ENCODE measurements around the gene YBEY. TPM values are rescaled to one million over a fixed set of nuclear protein-coding genes. Genes with fewer than 3 reads are reported as not detected.

The YBEY gene
- total and polyA plus RNA-seq, 7 experiments from 2014 or later: 8.8 to 20.1 (median 15.6) TPM

DNA sequence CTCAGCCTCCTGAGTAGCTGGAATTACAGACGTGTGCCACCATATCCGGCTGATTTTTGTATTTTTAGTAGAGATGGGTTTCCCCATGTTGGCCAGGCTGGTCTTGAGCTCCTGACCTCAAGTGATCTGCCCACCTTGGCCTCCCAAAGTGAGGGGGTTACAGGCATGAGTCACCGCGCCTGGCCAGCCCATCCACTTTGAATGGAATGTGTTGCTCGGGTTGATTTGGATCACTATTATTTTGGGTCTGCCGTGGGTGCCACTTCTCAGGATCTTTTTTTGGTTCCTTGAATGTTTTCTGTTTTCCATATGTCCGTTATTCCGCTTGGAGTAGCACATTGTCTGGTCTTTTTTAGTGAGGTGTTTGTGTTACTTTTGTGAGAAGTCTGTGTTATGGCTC, 54.9 kb downstream of the YBEY start:
- Histone ChIP-seq H3K4me3 (ENCODE audit: low read length) (no peak overlapping the region), H3K27me3 (ENCODE audit: control insufficient read depth in 2 of 2, insufficient read depth in 2 of 2, low read length in 2 of 2) (no peaks in the 10 kb centered on the region), H3K4me1 (ENCODE audit: control insufficient read depth in 2 of 2, insufficient read depth in 2 of 2, low read length in 2 of 2) (no peaks in the 10 kb centered on the region), H3K36me3 (ENCODE audit: control insufficient read depth in 2 of 3, insufficient read depth in 3 of 3, low read length in 3 of 3) (peaks cover 0 to 49% (median 0%) of the 10 kb centered on the region in 3 experiments), H3K27ac (ENCODE audit: low read depth, low read length) (no peak overlapping the region), H3K9me3 (ENCODE audit: control insufficient read depth in 2 of 3, low read length in 3 of 3) (no peaks in the 10 kb centered on the region)
- DNase-seq: no peak
- intact Hi-C loops (cut with micrococcal nuclease): no loop called here
- ChIA-PET POLR2A (no interaction called here), CTCF (no interaction called here)
- no peaks in the 10 kb centered on the region for H3K9me3 Mint-ChIP-seq
- peak overlapping the region in 1 of 9 donors; percentile 73 for H3K27ac Mint-ChIP-seq
- no peaks in the 10 kb centered on the region for H3K27me3 Mint-ChIP-seq
- peaks cover 14 to 59% (median 34%) of the 10 kb centered on the region in 5 donors for H3K36me3 Mint-ChIP-seq
- ATAC-seq: no peak
- no peak overlapping the region for H3K4me3 Mint-ChIP-seq
- peaks cover 10 to 25% (median 18%) of the 10 kb centered on the region in 7 donors for H3K4me1 Mint-ChIP-seq

DNA sequence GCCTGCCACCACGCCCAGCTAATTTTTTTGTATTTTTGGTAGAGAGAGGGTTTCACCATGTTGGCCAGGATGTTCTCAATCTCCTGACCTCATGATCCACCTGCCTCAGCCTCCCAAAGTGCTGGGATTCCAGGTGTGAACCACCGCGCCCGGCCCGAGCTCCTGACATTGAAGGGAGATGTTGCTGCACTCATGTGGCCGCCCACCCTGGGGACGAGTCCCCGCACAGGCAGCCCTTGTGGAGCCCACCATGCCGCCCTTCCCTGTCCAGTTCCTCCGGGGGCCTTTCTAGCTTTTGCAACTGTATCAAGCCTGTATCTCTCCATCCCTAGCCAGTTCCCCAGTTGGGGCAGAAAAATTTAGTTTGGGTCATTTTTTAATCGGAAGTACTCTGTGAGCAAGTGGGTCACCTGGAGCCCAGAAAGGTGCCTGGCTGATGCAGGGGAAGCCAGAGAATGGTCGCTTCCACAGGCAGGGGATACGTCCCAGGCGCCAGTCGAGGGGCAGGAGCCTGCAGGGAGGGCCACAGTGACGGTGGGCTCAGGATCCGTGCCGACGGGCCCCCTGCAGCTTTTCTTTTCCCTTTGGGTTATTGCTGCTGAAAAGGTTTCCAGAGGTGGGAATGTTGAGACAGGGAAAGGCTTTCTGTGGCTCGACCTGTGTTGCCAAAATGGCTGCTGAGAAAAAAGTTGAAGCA, 58.2 kb downstream of the YBEY start:
- peaks cover 18 to 63% (median 28%) of the 10 kb centered on the region in 5 donors for H3K36me3 Mint-ChIP-seq

DNA sequence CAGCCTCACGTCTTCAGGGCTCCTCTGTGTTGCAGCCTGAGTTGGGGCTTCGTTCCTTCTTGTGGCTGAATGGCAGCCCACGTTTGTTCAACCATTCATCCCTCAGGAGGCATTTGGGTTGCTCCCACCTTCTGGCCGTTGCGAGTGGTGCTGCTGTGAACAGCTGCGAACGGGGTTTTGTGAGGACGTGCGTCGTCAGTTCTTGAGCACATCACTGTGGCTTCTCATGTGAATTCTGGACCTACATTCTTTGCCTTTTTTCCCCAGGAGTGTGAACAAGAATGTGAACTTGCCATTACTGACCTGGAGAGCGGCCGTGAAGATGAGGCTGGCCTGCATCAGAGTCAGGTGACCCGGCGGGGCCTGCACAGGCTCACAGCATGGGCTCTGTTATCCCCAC, 59.7 kb downstream of the YBEY start:
- no peaks in the 10 kb centered on the region for H3K4me1 ChIP-seq (ENCODE audit: control insufficient read depth in 2 of 2, insufficient read depth in 2 of 2, low read length in 2 of 2)
- H3K9me3 Mint-ChIP-seq: no peaks in the 10 kb centered on the region
- peak overlapping the region in 1 of 9 donors; percentile 57 for H3K27ac Mint-ChIP-seq
- ATAC-seq (no peak), DNase-seq (no peak)
- intact Hi-C loops (cut with micrococcal nuclease): no loop called here
- ChIA-PET POLR2A (no interaction called here), CTCF (no interaction called here)
- H3K4me1 Mint-ChIP-seq: peaks cover 6 to 15% (median 12%) of the 10 kb centered on the region in 7 donors
- H3K4me3 ChIP-seq (ENCODE audit: low read length): no peak overlapping the region
- H3K27ac ChIP-seq (ENCODE audit: low read depth, low read length): no peak overlapping the region
- H3K36me3 ChIP-seq (ENCODE audit: control insufficient read depth in 2 of 3, insufficient read depth in 3 of 3, low read length in 3 of 3): peaks cover 0 to 59% (median 6%) of the 10 kb centered on the region in 3 experiments
- H3K36me3 Mint-ChIP-seq: peaks cover 14 to 63% (median 20%) of the 10 kb centered on the region in 5 donors
- no peaks in the 10 kb centered on the region for H3K27me3 Mint-ChIP-seq
- H3K9me3 ChIP-seq (ENCODE audit: control insufficient read depth in 2 of 3, low read length in 3 of 3): no peaks in the 10 kb centered on the region
- no peak overlapping the region for H3K4me3 Mint-ChIP-seq
- H3K27me3 ChIP-seq (ENCODE audit: control insufficient read depth in 2 of 2, insufficient read depth in 2 of 2, low read length in 2 of 2): no peaks in the 10 kb centered on the region

More for the DNA sequence above, 58.2 kb downstream of the YBEY start:
- no peak overlapping the region for H3K4me3 ChIP-seq (ENCODE audit: low read length)
- DNase-seq: no peak
- ChIA-PET POLR2A (no interaction called here), CTCF (interaction anchor here (0.6 kb wide), 1 partner anchor 14 kb away, joined by 4 read pairs; no protein-coding TSS in a partner anchor)
- H3K27ac Mint-ChIP-seq: no peak overlapping the region
- H3K4me1 Mint-ChIP-seq: peaks cover 6 to 24% (median 15%) of the 10 kb centered on the region in 7 donors
- no peak overlapping the region for H3K27ac ChIP-seq (ENCODE audit: low read depth, low read length)
- H3K27me3 Mint-ChIP-seq: no peaks in the 10 kb centered on the region
- H3K27me3 ChIP-seq (ENCODE audit: control insufficient read depth in 2 of 2, insufficient read depth in 2 of 2, low read length in 2 of 2): no peaks in the 10 kb centered on the region
- peaks cover 0 to 56% (median 6%) of the 10 kb centered on the region in 3 experiments for H3K36me3 ChIP-seq (ENCODE audit: control insufficient read depth in 2 of 3, insufficient read depth in 3 of 3, low read length in 3 of 3)
- H3K4me1 ChIP-seq (ENCODE audit: control insufficient read depth in 2 of 2, insufficient read depth in 2 of 2, low read length in 2 of 2): no peaks in the 10 kb centered on the region
- intact Hi-C loops (cut with micrococcal nuclease): no loop called here
- H3K9me3 ChIP-seq (ENCODE audit: control insufficient read depth in 2 of 3, low read length in 3 of 3): no peaks in the 10 kb centered on the region
- no peaks in the 10 kb centered on the region for H3K9me3 Mint-ChIP-seq
- no peak for ATAC-seq
- H3K4me3 Mint-ChIP-seq: no peak overlapping the region

DNA sequence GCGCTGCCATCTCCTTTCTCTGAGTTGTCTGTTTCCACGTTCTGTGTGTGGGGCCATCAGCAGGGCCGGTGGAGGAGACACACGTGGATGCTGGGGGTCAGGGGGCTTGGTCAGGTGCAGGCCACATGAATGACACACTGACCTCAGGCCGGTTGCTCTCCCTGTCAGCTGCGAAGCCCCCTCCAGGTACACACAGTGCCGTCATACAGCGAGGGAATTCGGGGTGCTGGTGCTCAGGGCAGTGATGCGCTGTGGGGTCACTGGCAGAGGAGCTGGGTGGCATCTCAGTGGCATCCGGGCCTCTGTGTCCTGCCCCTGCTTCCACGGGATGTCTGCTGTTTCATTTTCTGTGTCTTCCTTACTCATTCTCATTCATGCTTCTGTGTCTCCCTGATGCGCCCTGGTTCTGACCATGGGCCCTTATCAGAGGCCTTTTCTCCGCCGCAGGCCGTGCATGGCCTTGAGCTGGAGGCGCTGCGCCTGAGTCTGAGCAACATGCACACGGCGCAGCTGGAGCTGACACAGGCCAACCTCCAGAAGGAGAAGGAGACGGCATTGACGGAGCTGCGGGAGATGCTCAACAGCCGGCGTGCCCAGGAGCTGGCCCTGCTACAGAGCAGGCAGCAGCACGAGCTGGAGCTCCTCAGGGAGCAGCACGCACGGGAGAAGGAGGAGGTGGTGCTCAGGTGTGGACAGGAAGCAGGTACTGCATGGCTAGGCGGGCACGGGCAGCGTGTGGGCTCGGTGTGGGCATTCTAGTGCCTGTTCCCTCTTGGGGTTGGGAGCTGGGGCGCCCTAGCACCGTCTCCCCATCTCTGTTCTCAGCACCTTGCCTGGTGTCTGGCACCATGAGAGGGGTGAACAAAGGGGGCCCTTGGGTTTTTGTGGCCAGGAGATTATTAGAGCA, 60.4 kb downstream of the YBEY start:
- ATAC-seq: no peak
- DNase-seq: no peak
- H3K27me3 ChIP-seq (ENCODE audit: control insufficient read depth in 2 of 2, insufficient read depth in 2 of 2, low read length in 2 of 2): no peaks in the 10 kb centered on the region
- no peaks in the 10 kb centered on the region for H3K9me3 ChIP-seq (ENCODE audit: control insufficient read depth in 2 of 3, low read length in 3 of 3)
- H3K4me1 ChIP-seq (ENCODE audit: control insufficient read depth in 2 of 2, insufficient read depth in 2 of 2, low read length in 2 of 2): no peaks in the 10 kb centered on the region
- CTCF ChIA-PET: no interaction called here
- H3K36me3 ChIP-seq (ENCODE audit: control insufficient read depth in 2 of 3, insufficient read depth in 3 of 3, low read length in 3 of 3): peaks cover 0 to 66% (median 6%) of the 10 kb centered on the region in 3 experiments
- Mint-ChIP-seq H3K4me1 (peaks cover 6 to 15% (median 12%) of the 10 kb centered on the region in 7 donors), H3K9me3 (no peaks in the 10 kb centered on the region), H3K27me3 (no peaks in the 10 kb centered on the region), H3K27ac (no peak overlapping the region), H3K4me3 (no peak overlapping the region), H3K36me3 (peaks cover 14 to 67% (median 19%) of the 10 kb centered on the region in 5 donors)
- no peak overlapping the region for H3K4me3 ChIP-seq (ENCODE audit: low read length)
- H3K27ac ChIP-seq (ENCODE audit: low read depth, low read length): no peak overlapping the region
- intact Hi-C loops (cut with micrococcal nuclease): no loop called here
- POLR2A ChIA-PET: interaction anchor here (0.5 kb wide), 1 partner anchor 79 kb away, joined by 3 read pairs; no protein-coding TSS in a partner anchor

DNA sequence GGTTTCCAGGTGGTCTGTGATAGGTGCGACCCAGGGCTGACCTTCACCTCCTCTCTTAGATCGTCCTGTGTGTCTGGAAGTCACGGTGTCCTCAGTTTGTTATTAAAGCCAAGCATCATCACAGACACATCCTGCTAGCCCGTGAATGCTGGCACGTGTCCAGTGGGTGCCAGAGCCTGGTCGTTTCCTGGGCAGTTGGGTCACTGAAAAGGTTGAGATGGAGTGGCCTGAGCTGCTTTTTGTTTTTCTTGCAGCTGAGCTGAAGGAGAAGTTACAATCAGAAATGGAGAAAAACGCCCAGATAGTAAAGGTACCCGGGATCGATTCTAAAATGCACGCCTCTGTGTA, 61.0 kb downstream of the YBEY start:
- CTCF ChIA-PET: no interaction called here

More for the DNA sequence above, 61.0 kb downstream of the YBEY start:
- no peak overlapping the region for H3K4me3 ChIP-seq (ENCODE audit: low read length)
- no peaks in the 10 kb centered on the region for H3K27me3 Mint-ChIP-seq
- H3K4me3 Mint-ChIP-seq: no peak overlapping the region
- no peak overlapping the region for H3K27ac ChIP-seq (ENCODE audit: low read depth, low read length)
- POLR2A ChIA-PET: interaction anchor here (0.5 kb wide), 1 partner anchor 78 kb away, joined by 3 read pairs; no protein-coding TSS in a partner anchor
- no peaks in the 10 kb centered on the region for H3K4me1 ChIP-seq (ENCODE audit: control insufficient read depth in 2 of 2, insufficient read depth in 2 of 2, low read length in 2 of 2)
- no peaks in the 10 kb centered on the region for H3K27me3 ChIP-seq (ENCODE audit: control insufficient read depth in 2 of 2, insufficient read depth in 2 of 2, low read length in 2 of 2)
- DNase-seq (no peak), ATAC-seq (no peak)
- intact Hi-C loops (cut with micrococcal nuclease): no loop called here
- H3K9me3 ChIP-seq (ENCODE audit: control insufficient read depth in 2 of 3, low read length in 3 of 3): no peaks in the 10 kb centered on the region
- H3K9me3 Mint-ChIP-seq: no peaks in the 10 kb centered on the region
- peaks cover 14 to 67% (median 19%) of the 10 kb centered on the region in 5 donors for H3K36me3 Mint-ChIP-seq
- peaks cover 6 to 14% (median 12%) of the 10 kb centered on the region in 7 donors for H3K4me1 Mint-ChIP-seq
- peak overlapping the region in 1 of 9 donors; percentile 77 for H3K27ac Mint-ChIP-seq
- H3K36me3 ChIP-seq (ENCODE audit: control insufficient read depth in 2 of 3, insufficient read depth in 3 of 3, low read length in 3 of 3): peaks cover 0 to 72% (median 6%) of the 10 kb centered on the region in 3 experiments

Data from naive thymus-derived CD4-positive, alpha-beta T cell (primary cell).